NCI-H2107 treated with DMSO at 0.1 percent for 48 hours (cell line): ENCODE measurements around the gene SEMG2.

Experiments
- DNase-seq: peaks from one replicate; lab custom pipeline; 2025; ENCODE audit not compliant: unreplicated experiment; lab: John Stamatoyannopoulos, UW

Gene SEMG2

DNA sequence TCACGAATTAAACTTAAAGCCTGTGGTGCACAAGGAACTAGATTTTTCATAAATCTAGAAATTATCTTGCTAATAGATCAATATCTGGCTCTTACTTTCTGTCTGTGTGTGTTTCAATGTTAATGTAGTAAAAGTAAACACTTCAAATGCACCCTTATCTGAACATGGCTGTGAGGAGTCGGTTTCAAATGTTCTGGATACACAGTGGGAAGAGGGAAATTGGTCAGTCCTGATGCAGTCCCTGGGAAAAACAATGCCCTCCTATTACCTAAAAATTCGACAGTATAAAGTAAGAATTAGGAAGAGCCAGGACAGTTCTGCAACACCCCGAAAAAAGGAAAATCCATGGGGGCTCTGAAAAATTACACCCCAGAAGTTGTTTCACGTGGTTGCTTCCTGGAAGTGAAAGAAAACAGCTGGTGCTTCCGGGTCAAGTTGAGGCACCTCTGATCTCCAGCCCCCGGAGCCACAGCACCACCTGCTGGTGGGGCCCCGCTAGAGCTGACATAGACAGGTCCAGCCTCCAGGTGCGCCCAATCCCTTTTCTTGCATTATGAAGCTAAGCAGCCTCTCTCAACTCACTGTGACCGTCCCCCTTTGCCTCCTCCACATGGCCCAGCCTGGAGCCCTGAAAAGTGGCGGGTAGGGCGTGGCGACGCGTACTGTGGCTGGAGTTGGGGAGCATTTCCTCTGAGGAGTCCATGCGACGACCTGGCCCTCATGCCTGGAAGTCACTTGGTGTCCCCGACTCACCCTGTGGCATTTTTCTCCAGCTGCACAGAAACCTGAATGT lies 8.3 kb downstream of the SEMG2 start:
- DNase-seq = no peak

GRCh38 chr20:45230631-45231030 lies 9.5 kb downstream of the SEMG2 start:
- DNase-seq = no peak

GRCh38 chr20:45235995-45236394 lies 14.8 kb downstream of the SEMG2 start:
- DNase-seq = no peak

DNA sequence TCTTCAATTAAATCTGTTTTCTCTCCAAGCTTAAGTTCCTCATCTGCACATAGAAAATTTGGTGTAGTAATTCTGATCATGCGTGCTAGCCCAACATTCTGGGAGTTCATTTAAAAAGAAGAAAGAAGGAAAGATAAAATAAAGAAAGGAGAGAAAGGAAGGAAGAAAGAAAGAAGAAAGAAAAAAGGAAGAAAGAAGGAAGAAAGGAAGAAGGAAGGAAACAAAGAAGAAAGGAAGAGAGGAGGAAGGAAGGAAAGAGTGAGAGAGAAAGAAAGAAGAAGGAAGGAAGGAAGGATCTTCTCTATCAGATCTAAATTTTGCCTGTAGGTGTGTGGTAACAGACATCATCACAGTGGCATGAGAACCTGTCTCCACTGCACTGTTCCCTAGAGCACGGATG lies 17.0 kb downstream of the SEMG2 start:
- DNase-seq = no peak

DNA sequence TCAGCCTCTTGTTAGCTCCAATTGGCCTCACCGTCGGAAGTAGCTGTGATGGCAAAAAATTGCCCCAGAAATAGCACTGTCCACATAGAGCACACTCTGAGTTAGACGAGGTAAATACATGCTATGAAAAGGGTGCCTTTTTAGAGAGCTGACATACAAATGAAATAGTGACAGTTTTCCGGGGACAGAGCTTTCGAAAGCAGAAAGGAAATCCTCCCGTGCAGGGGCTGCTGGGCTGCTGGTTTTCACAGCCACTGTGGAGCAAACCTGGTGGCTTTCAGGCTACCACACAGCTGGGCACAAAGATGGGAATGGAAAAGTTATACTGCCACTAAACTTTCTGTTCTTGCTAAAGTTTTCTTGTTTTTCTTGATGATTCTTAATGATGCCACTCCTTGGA lies 24.9 kb downstream of the SEMG2 start:
- DNase-seq = no peak

DNA sequence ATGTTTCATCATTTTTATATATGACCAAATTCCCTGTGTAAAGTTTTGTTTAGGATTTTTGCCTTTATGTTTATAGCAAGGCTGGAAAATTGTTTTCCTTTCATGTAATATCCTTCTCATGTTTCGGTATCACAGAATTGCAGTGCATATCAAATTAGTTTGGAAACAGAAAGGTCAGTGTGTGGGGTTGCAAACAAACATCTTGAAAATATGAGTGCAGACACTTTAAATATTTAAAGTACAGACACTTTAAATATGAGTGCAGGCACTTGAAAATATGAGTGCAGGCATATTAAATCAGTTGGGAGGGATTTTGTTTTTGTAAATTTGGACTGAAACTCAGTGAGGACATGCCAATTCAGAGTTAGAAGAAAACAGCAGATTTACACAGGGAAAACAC lies 26.7 kb downstream of the SEMG2 start:
- no peak for DNase-seq

DNA sequence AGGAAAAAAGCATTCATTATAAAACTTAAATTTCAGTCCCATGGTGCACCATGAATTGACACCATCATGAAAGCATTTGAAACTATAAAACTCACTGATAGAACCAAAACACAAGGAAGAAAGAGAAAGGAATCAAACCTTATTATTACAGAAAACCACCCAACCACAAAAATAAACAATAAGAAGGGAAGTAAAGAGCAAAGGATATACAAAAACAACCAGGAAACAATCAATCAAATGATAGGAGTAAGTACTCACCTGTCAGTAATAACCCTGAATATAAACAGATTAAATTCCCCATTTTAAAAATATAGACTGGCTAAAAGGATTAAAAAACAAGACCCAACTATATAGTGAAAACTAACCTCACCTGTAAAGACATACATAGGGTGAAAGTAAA lies 27.4 kb downstream of the SEMG2 start:
- no peak for DNase-seq

DNA sequence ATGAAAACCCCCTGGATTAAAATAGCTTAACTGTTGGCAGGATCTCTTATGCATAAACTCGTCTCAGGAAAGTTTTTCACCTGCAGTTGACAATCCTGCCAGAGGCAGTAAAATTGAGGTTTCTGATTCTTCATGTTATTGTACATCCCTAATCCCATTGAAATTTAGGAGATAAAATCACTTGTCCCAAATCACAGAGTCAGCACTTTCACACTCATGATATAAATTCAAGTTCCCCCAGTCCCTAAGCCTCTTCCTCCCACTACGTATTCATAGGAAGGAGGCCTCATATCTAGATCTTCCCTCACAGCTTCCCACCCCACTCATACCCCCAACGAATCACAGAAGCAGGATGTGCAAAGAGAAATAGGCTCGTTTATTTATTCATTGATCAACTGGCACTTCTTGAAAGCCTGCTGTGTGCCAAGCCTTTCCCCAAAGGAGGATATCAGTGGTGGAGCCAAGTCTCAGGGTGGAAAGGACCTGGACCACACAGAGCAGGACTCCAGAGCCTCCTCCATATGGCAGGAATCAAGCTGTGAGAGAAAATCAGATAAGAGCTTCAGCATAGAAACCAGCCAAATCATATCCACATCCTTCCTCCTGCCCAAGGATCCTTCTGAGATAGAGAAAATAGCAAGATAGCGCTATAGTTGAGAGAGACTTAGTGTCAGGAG lies 30.8 kb downstream of the SEMG2 start:
- DNase-seq = no peak

GRCh38 chr20:45253261-45253660 lies 32.1 kb downstream of the SEMG2 start:
- no peak for DNase-seq

DNA sequence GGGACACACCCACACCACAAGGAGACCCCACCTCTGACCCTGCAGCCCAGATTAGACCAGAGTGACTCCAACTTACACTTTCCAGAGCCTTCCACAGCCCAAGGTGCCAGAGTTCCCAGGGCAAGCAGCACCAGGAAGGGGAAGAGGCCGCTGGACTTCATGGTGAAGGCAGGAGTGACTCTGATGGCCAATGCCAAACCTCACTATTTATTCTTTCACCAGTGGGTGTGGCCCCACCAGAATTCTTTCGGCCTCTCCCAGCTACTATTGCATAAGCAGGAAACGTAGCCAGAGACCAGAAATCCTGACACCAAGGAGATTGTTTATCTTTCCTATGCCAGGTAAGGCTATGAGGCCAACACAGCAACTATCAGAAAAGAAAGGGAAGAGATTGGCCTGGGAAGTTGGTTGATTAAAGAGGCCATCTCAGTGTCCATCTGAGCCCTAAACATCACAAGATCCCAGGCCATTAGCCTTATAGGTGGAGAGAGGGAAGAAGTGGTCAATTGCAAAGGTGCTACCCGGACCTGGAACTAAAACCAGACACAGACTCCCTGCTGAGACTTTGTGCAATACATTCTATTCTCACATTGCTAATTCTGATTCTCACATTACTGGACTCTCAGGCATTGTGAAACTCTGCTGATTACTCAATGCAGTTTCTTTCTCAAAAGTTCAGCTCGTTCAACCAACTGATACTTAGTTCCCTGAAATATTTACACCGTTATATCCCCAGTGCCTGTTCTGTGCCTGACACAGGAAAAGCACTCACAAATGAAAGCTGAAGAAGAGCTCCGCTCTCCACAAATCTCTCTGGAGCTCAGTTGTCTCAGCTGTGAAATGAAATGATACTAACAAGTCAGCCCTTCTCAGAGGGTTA lies 33.5 kb downstream of the SEMG2 start, which contains the start of gene SLPI:
Gene SLPI, minus strand, starts transcription at position 182 of the 880 bp plus-strand sequence. Its CDS starts 21 bp downstream, at position 161.
- no peak for DNase-seq

DNA sequence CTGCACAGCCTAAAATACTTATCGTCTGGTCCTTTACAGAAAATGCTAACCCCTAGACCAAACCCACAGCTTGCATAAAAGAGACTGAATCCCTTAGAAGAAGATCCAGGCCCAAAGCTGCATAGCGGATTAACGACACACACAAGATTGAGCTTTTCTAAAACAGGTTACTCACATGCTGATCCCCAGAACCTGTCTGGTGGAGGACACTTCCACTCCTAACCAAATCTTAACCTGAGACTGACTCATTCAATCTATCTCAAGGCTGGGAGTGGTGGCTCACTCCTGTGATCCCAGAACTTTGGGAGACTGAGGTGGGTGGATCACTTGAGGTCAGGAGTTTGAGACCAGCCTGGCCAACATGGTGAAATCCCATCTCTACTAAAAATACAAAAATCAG lies 36.0 kb downstream of the SEMG2 start:
- DNase-seq = no peak

DNA sequence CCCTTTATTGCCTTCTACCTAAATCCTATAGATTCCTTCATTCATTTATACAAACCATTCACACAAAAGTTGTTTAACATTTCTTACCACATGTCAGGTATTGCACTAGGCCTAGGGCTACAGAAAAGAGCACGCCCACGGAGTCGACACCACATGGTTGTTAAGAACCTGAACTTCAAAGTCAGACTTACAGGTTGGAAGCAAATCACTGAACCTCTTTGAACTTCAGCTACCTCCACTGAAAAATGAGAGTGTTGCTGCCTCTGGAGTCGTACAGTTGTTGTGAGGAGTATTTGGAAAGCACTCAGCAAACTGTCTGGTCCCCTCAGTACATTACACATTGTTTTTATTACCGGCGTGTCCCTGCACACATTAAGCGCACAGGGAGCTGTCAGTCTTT lies 36.5 kb downstream of the SEMG2 start:
- no peak for DNase-seq

- no peak for DNase-seq
Observed at GRCh38 chr20:45258259-45258658, 37.1 kb downstream of the SEMG2 start.

GRCh38 chr20:45258664-45259063 lies 37.5 kb downstream of the SEMG2 start:
- no peak for DNase-seq

GRCh38 chr20:45263556-45264266 lies 42.5 kb downstream of the SEMG2 start:
- no peak for DNase-seq

DNA sequence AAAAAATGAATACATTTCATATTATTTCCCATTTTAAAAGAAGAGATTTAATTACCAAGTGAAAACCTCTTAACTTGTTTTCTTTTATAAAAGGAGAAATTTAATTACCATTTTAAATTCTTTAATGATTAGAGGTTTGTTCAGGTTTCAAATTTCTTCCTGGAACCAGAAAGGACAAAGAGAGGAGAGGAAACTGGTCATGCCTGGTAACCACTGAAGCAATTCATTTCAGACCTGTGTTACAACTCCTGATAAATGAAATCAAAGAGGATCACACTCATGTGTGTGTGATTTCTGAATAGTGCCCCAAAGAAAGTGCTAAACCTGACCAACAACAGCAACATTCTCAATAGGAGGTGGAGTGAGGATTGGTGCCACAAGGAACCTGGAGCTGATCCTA lies 45.8 kb downstream of the SEMG2 start:
- DNase-seq = no peak

DNA sequence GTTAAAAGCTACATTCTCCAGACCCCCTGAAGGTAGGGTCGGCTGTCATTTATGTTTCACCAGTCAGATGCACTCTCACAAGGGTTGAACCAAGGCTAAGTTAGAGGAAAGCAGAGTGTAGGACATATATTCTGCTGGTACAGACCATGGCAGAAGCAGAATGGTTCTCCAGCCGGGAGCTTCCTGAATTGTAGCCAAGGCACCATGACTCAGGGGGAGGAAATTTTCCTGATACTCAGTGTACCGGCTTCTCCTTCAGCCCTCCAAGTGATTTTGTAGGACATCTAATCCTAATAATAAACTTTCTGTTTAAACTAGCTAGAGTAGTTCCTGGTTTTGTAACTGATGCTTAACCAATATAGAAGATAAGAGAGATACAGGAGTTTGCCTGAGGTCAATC lies 47.4 kb downstream of the SEMG2 start:
- no peak for DNase-seq

DNA sequence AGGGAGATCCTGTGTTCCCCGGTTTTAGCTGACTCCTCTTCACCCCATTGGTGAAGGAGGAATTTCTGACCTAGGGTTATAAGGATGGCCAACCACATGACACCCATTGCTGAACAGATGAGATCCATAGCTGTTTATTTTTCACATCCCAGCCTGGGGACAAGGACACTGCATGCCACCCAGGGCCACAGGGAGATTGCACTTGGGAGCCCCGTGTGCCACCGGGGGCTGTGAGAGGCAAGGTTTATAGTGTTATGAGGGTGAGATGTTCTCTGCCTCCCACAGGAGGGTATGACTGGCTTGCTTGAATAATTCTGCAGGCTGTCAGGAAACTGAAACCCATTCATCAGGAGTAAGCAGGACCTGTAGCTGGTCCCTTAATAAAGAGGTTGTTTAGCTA lies 47.9 kb downstream of the SEMG2 start:
- no peak for DNase-seq

- DNase-seq = no peak
Observed at GRCh38 chr20:45269754-45270270, 48.6 kb downstream of the SEMG2 start.
